Right lobe of liver (tissue), 4 donors: ENCODE results near the gene FGF4.

ENCODE experiments used
- POLR2A ChIP-seq: fragments of 450-650 bp; IDR thresholded peaks from one replicate; pipeline ENCODE4 v1.6.1; 2017; ENCODE audit warnings: antibody characterized with exemption, mild to moderate bottlenecking
- TF ChIP-seq, protein P1 (sequence below), 4 donors: fragments of 200-600 bp in 3 of 4; fragments of 450-650 bp in 1 of 4; IDR thresholded peaks; one replicate each; pipeline versions ENCODE4 v1.5.1 to v1.8.0; 2016 to 2022; ENCODE audit warnings: antibody characterized with exemption in 4 of 4, mild to moderate bottlenecking in 2 of 4
- donor health status: DM: no; HTN: no; CAD: no.
- donor health status: DM: no; HTN: no; CAD: no.
- donor health status: DM: no; HTN: yes; CAD: no.

DNA sequence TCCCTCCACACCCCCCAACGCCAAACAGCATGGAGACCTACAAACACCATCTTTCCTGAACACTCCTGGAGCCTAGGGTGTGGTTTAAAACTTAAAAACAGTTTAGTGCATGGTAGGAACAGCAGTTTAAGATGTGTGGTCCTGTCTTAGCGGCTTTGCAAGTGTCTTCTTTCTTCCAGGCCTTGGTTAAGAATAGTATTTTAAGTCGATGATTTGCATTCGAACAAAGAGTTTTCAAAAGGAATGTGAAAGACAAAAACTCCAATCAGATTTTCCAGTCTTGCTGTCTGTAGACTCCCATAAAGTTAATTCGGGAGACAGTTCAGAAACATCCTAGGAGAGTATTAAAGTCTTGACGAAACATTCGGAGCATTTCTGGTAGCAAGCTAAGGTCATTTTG, 3.7 kb downstream of the FGF4 start:
- TF ChIP-seq, protein P1, sequence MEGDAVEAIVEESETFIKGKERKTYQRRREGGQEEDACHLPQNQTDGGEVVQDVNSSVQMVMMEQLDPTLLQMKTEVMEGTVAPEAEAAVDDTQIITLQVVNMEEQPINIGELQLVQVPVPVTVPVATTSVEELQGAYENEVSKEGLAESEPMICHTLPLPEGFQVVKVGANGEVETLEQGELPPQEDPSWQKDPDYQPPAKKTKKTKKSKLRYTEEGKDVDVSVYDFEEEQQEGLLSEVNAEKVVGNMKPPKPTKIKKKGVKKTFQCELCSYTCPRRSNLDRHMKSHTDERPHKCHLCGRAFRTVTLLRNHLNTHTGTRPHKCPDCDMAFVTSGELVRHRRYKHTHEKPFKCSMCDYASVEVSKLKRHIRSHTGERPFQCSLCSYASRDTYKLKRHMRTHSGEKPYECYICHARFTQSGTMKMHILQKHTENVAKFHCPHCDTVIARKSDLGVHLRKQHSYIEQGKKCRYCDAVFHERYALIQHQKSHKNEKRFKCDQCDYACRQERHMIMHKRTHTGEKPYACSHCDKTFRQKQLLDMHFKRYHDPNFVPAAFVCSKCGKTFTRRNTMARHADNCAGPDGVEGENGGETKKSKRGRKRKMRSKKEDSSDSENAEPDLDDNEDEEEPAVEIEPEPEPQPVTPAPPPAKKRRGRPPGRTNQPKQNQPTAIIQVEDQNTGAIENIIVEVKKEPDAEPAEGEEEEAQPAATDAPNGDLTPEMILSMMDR (IDR thresholded peaks at IDR 0.05), result no peak
- no peak for TF ChIP-seq POLR2A
